RWPE2 (cell line): ENCODE measurements around the gene SH3PXD2B.

ENCODE experiments used
- ATAC-seq: fragments of 200-7000 bp; cut with Tn5 transposase; 3 replicates; pipeline ENCODE4 v1.9.1; 2021; ENCODE audit warnings: low read depth
- DNase-seq: peaks from one replicate; pipeline ENCODE4 v3.0.0-alpha.2; 2020; ENCODE audit warnings: low spot score
- H3K27ac ChIP-seq: fragments of 450-650 bp; 2 replicates; pipeline ENCODE4 v1.5.1; 2017; ENCODE audit warnings: mild to moderate bottlenecking; ENCODE audit not compliant: poor library complexity, severe bottlenecking
- H3K27me3 ChIP-seq: fragments of 250-450 bp; sonication (Bioruptor Pico); 2 replicates; pipeline ENCODE4 v1.5.1; 2021; ENCODE audit warnings: mild to moderate bottlenecking, moderate library complexity; ENCODE audit not compliant: insufficient read depth, poor library complexity, severe bottlenecking
- H3K36me3 ChIP-seq: fragments of 250-450 bp; sonication (Bioruptor Pico); 2 replicates; pipeline ENCODE4 v1.5.1; 2020; ENCODE audit warnings: low read depth, mild to moderate bottlenecking, moderate library complexity
- H3K4me1 ChIP-seq: fragments of 250-450 bp; sonication (Bioruptor Pico); 2 replicates; pipeline ENCODE4 v1.5.1; 2021; ENCODE audit warnings: mild to moderate bottlenecking, moderate library complexity; ENCODE audit not compliant: insufficient read depth, poor library complexity, severe bottlenecking
- H3K4me3 ChIP-seq: fragments of 250-450 bp; sonication (Bioruptor Pico); 2 replicates; pipeline ENCODE4 v1.5.1; 2021; ENCODE audit warnings: mild to moderate bottlenecking, moderate library complexity; ENCODE audit not compliant: severe bottlenecking
- H3K9me3 ChIP-seq: fragments of 250-450 bp; sonication (Bioruptor Pico); 2 replicates; pipeline ENCODE4 v1.5.1; 2021; ENCODE audit warnings: mild to moderate bottlenecking, moderate library complexity; ENCODE audit not compliant: severe bottlenecking
- CTCF ChIP-seq: fragments of 450-650 bp; IDR thresholded peaks from one replicate; pipeline ENCODE4 v1.5.1; 2017; ENCODE audit warnings: mild to moderate bottlenecking, moderate library complexity; ENCODE audit not compliant: poor library complexity, severe bottlenecking

Gene SH3PXD2B

GRCh38 chr5:172396220-172396619 is 58.1 kb downstream of the SH3PXD2B start:
- no peaks in the 10 kb centered on the region for H3K27me3 ChIP-seq
- no peak overlapping the region for H3K4me3 ChIP-seq
- TF ChIP-seq CTCF: no peak
- peaks cover 9% of the 10 kb centered on the region for H3K4me1 ChIP-seq
- ATAC-seq (no peak), DNase-seq (no peak)
- no peaks in the 10 kb centered on the region for H3K9me3 ChIP-seq
- no peak overlapping the region for H3K27ac ChIP-seq
- peaks cover 57% of the 10 kb centered on the region for H3K36me3 ChIP-seq

- Histone ChIP-seq H3K27ac (no peak overlapping the region), H3K4me3 (no peak overlapping the region), H3K27me3 (no peaks in the 10 kb centered on the region), H3K9me3 (no peaks in the 10 kb centered on the region), H3K36me3 (peaks cover 63% of the 10 kb centered on the region), H3K4me1 (peaks cover 7% of the 10 kb centered on the region)
- no peak for TF ChIP-seq CTCF
- ATAC-seq (peak; percentile 56; the same call in 2 of the 3 replicates), DNase-seq (no peak)
These were observed 58.8 kb downstream of the SH3PXD2B start for GRCh38 chr5:172395483-172395882.

GRCh38 chr5:172389578-172390112 is 64.7 kb downstream of the SH3PXD2B start:
- H3K4me3 ChIP-seq: no peak overlapping the region
- H3K4me1 ChIP-seq: no peaks in the 10 kb centered on the region
- DNase-seq (no peak), ATAC-seq (no peak)
- H3K9me3 ChIP-seq: no peaks in the 10 kb centered on the region
- peaks cover 73% of the 10 kb centered on the region for H3K36me3 ChIP-seq
- H3K27me3 ChIP-seq: no peaks in the 10 kb centered on the region
- H3K27ac ChIP-seq: no peak overlapping the region
- peak; percentile 24 for TF ChIP-seq CTCF

GRCh38 chr5:172388246-172388733 is 66.0 kb downstream of the SH3PXD2B start:
- no peaks in the 10 kb centered on the region for H3K27me3 ChIP-seq
- ATAC-seq: no peak

More at GRCh38 chr5:172388246-172388733, 66.0 kb downstream of the SH3PXD2B start:
- H3K9me3 ChIP-seq: no peaks in the 10 kb centered on the region
- H3K4me1 ChIP-seq: peaks cover 10% of the 10 kb centered on the region
- DNase-seq: no peak
- H3K36me3 ChIP-seq: peaks cover 66% of the 10 kb centered on the region
- H3K4me3 ChIP-seq: no peak overlapping the region
- no peak for TF ChIP-seq CTCF
- H3K27ac ChIP-seq: no peak overlapping the region
